ENCODE data around the gene ACOD1. TPM values are rescaled to one million over a fixed set of nuclear protein-coding genes. Genes with fewer than 3 reads are reported as not detected.

The ACOD1 gene
- total and polyA plus RNA-seq, 10 of the 15 experiments (the other 5 are each of a cell fraction or from before 2014, with no cell fraction given): not detected

- TF ChIP-seq YY1 (IDR thresholded peaks at IDR 0.05; ENCODE audit: low read depth, low read length) (peak; percentile 57), EP300 (IDR thresholded peaks at IDR 0.05; ENCODE audit: borderline replicate concordance in 1 of 2, control insufficient read depth in 1 of 2, low read depth in 2 of 2, low read length in 2 of 2) (no peak), RUNX3 (IDR thresholded peaks at IDR 0.05; ENCODE audit: low read length) (0 out of 2 replicates have a peak, but pooled peaks have one; percentile 11), ZNF207 (IDR thresholded peaks at IDR 0.05; ENCODE audit: borderline replicate concordance) (no peak), PAX5 (IDR thresholded peaks at IDR 0.05; ENCODE audit: borderline replicate concordance, low read depth, low read length) (0 out of 2 replicates have a peak, but pooled peaks have one; percentile 22), SRF (IDR thresholded peaks at IDR 0.05; ENCODE audit: low read depth in 2 of 2, low read length in 2 of 2) (0 out of 4 replicates have a peak, but pooled peaks of 1 of the 2 experiments have one; percentile 20), USF1 (IDR thresholded peaks at IDR 0.05; ENCODE audit: borderline replicate concordance, extremely low read length, insufficient read depth, low read depth, low read length) (no peak), SMC3 (IDR thresholded peaks at IDR 0.05; ENCODE audit: borderline replicate concordance, low read length) (peak; percentile 67), SMARCA5 (IDR thresholded peaks at IDR 0.05) (peak; percentile 80; the same call in 1 of the 2 replicates), IKZF1 (conservative IDR thresholded peaks at IDR 0.05) (0 out of 2 replicates have a peak, but pooled peaks have one; percentile 18), BHLHE40 (IDR thresholded peaks at IDR 0.05; ENCODE audit: borderline replicate concordance in 1 of 2, low read depth in 2 of 2, low read length in 1 of 2) (peak; percentile 17 to 30; a peak in 1 of 4 replicates), RB1 (IDR thresholded peaks at IDR 0.05; ENCODE audit: borderline replicate concordance) (peak; percentile 24; the same call in 1 of the 2 replicates)
- TF ChIP-seq, protein P1, sequence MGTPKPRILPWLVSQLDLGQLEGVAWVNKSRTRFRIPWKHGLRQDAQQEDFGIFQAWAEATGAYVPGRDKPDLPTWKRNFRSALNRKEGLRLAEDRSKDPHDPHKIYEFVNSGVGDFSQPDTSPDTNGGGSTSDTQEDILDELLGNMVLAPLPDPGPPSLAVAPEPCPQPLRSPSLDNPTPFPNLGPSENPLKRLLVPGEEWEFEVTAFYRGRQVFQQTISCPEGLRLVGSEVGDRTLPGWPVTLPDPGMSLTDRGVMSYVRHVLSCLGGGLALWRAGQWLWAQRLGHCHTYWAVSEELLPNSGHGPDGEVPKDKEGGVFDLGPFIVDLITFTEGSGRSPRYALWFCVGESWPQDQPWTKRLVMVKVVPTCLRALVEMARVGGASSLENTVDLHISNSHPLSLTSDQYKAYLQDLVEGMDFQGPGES (IDR thresholded peaks at IDR 0.05): no peak
- TF ChIP-seq, protein P2, sequence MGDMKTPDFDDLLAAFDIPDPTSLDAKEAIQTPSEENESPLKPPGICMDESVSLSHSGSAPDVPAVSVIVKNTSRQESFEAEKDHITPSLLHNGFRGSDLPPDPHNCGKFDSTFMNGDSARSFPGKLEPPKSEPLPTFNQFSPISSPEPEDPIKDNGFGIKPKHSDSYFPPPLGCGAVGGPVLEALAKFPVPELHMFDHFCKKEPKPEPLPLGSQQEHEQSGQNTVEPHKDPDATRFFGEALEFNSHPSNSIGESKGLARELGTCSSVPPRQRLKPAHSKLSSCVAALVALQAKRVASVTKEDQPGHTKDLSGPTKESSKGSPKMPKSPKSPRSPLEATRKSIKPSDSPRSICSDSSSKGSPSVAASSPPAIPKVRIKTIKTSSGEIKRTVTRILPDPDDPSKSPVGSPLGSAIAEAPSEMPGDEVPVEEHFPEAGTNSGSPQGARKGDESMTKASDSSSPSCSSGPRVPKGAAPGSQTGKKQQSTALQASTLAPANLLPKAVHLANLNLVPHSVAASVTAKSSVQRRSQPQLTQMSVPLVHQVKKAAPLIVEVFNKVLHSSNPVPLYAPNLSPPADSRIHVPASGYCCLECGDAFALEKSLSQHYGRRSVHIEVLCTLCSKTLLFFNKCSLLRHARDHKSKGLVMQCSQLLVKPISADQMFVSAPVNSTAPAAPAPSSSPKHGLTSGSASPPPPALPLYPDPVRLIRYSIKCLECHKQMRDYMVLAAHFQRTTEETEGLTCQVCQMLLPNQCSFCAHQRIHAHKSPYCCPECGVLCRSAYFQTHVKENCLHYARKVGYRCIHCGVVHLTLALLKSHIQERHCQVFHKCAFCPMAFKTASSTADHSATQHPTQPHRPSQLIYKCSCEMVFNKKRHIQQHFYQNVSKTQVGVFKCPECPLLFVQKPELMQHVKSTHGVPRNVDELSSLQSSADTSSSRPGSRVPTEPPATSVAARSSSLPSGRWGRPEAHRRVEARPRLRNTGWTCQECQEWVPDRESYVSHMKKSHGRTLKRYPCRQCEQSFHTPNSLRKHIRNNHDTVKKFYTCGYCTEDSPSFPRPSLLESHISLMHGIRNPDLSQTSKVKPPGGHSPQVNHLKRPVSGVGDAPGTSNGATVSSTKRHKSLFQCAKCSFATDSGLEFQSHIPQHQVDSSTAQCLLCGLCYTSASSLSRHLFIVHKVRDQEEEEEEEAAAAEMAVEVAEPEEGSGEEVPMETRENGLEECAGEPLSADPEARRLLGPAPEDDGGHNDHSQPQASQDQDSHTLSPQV (IDR thresholded peaks at IDR 0.05): no peak
These were observed 31.9 kb downstream of the ACOD1 start (continued) for GRCh38 chr13:76980075-76980718.

All from GM12878 (cell line).